GM18508 (cell line): Measurements from ENCODE around the gene MGAT5.
A peak's percentile ranks its signal among the peaks of the same experiment; 100 is the strongest.
"Not testable (repeated sequence)": the region's sequence is repeated elsewhere in the genome, so short reads cannot be mapped to it uniquely, and the experiment has no call there.

ENCODE experiments used
- ATAC-seq: cut with Tn5 transposase; IDR thresholded peaks from one replicate; pipeline ENCODE4 v1.9.1; 2021; ENCODE audit warnings: moderate number of reproducible peaks; ENCODE audit not compliant: insufficient read depth, unreplicated experiment

MGAT5 gene

DNA sequence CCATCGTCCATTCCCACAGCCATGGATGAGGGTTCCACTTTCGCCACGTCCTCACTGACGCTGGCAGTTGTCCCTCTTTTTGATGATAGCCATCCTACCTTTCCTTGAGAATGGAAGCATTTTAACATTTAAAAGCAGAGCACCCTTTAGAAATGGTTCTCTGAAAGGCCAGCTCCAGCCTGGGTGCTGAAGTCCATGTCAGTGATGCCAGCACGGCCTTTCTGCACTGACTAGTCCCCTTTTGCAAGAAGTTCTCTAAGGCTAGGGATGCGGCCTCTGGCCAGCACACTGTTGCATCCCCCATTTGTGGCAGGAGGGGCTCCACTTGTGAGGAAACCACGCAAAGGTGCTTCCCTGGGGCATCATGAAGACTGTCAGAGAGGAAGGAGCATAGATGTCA lies 203.5 kb downstream of the MGAT5 start:
- ATAC-seq: no peak

- ATAC-seq: no peak
These were observed 204.0 kb downstream of the MGAT5 start for GRCh38 chr2:134457765-134458472.

- ATAC-seq: no peak
These were observed 204.6 kb downstream of the MGAT5 start for GRCh38 chr2:134458473-134458853.

- no peak for ATAC-seq
These were observed 205.1 kb downstream of the MGAT5 start for GRCh38 chr2:134458950-134459349.

DNA sequence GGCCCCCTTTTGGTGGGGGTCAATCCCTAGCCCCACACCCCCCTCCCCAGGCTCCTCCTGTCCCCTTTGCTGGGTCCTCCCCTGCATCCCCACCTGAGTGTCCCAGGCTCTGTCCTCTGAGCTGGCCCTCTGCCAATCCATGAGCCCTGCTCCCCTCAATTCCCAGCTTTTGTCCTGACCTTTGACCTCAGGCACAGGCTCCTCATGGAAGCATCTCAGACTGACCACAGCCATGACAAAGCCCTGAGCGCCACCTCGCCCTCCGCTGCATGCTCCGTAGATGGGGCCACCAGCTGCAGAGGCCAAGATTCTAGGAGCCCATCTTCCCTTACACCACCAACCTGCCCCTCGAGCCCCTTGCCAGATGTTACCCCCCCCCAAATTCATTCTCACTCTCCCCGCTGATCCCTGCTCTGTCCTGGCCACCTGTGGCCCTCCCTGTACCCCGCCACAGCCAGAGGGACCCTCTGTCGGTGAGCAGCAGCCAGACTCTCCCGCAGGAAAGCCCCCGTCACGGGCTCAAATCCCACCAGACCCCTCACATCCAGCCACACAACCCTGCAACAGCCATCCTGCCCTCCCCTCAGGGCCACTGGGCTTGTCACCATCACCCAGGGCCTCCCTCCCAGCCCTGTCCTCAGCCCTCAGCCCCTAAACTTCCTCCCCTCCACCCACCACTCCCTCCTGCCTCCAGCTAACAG lies 206.0 kb downstream of the MGAT5 start:
- ATAC-seq: no peak

DNA sequence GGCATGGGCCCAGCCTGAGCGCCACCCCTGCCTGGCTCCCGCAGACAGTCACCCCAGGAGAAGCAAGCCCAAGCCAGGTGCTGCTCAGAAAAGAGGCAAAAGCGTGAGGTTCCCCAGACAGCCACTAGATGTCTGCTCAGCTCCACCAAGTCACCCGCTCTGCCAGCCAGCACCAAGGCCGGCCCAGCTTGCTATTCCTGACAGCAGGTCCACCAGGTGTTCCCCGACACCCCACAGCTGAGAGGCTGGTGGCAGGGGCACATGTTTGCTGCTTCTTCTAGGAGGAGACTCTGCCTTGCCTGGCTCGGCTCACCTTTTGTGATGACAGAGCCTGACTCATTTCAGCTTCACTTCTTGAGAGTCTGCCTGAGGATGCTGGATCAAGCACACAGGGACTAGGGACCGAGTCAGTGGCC lies 206.7 kb downstream of the MGAT5 start:
- ATAC-seq: peak; percentile 87

DNA sequence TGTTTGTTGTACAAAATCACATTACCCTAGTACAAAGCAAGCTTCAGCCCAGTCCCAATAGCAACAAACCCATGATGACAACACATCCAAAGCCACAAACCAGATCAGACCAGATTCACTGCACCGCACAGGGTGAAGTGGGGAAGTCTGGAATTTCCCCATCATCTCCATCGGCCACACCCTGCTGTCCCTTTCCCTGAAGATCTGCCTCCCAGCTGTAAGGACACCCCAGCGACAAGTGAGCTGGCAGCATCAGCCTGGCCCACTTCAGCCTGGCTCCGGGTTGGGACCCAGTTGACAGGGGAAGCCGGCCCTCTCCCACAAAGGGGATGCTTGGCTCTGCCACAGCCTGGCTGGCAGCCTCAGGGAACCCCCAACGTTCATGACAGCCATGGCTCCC lies 207.6 kb downstream of the MGAT5 start:
- ATAC-seq: no peak

- no peak for ATAC-seq
These were observed 208.4 kb downstream of the MGAT5 start for GRCh38 chr2:134462275-134462674.

GRCh38 chr2:134462791-134463698 lies 209.2 kb downstream of the MGAT5 start:
- ATAC-seq: no peak

GRCh38 chr2:134463699-134464022 lies 209.8 kb downstream of the MGAT5 start:
- ATAC-seq: no peak

DNA sequence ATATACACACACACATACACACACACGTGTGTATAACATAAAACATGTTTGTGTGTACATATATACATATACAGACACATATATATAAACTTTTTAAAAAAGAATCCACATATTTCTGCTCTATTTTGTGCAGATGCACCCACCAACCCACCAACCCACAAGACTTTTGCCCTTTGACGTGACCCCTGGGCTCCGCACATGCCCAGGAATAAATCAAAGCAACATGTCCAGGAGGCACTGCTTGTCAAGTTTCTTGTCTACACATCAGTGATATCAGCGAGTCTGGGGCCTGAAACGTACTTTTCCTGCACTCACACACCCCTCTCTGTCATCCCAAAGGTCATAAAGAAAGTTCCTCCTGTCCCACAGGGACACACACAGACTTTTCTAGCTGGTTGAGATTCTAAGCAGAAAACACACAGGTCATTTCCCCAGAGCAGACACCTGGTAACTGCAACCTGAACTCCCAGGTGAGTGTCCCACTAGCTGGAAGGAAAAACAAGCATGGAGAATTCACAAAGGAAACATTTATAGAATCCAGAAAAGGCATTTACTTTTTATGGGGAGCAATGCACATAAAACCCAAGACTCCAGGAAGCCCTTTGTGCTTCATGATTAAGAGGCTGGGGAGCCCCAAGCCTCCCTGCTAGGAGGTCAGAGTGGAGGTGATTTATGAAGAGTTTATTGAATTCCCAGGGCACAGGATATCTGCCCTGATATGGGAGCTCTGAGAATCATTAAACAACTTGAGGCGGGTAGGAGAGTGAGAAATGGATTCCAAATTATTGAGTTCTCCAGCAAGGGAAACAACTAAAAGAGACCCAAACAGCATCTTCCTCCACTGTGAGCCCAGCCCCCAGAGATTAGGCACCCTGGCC lies 211.6 kb downstream of the MGAT5 start:
- no peak for ATAC-seq

- no peak for ATAC-seq
These were observed 212.3 kb downstream of the MGAT5 start for GRCh38 chr2:134466141-134466540.

- ATAC-seq: no peak
These were observed 214.3 kb downstream of the MGAT5 start for GRCh38 chr2:134468164-134468563.

DNA sequence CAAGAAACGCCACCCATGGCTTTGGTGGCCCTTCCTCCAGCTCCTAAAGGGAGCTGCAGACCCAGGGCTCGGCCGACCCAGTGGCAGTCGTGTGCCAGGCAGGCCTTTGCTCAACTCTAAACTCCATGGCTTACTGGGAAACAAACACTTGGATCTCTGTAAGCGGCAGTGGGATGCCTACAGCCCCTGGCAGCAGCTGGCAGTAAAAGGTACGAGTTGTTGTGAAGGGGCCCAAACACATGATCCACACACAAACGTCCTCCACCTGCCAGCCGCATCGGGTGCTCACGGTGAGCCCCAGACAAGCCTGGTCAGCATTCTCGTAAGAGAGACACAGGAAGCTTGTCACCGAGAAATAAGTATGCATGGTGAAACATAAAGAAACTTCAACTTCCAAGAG lies 214.9 kb downstream of the MGAT5 start:
- ATAC-seq: no peak

DNA sequence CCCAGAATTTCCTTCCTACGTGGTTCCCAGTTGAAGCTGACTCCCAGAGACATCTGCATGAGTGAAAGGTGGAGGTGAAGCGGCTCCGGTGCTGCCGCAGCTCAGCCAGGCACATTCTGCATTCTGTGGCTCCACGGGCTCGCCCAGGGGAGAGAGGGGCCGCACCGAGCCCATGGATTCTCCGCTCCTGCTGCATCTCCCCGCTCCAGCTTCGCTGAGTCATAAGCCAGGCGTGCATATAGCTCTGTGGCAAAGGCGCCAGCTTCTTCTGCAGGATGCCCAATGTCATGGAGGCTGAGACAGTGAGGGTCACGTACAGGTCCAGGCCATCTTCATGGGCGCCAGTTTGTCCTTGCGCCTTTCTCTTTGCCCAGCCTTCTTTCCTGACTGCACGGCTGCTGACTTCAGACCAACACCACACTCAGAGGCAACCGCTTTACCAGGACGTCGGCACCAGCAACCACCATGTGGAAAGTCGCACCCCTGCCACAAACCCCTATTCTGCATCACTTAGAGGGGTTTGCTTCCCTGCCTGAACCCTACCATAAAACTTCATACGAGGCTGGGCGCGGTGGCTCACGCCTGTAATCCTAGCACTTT lies 215.7 kb downstream of the MGAT5 start:
- ATAC-seq: no peak

GRCh38 chr2:134470561-134471168 lies 216.8 kb downstream of the MGAT5 start:
- no peak for ATAC-seq

DNA sequence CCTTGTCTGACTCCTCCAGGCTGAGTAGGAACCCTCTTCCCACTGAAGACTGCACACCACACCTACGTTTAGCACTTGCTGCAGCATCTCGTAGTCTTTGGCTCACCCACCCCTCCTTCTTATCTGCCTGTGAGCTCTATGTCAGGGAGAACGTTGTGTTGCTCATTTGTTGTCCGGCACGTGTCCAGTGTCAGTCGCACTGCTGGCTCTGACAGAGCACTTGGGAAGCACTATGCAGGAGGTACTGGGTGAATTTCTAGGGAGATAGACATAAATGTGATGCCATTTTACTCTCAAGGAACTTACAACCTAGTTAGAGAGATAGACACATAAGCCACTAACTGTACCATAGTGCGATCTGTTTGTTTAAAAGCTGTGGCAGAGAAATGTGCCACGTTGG lies 223.1 kb downstream of the MGAT5 start:
- not testable (repeated sequence) for ATAC-seq

- ATAC-seq: no peak
These were observed 225.9 kb downstream of the MGAT5 start for GRCh38 chr2:134479696-134480330.

DNA sequence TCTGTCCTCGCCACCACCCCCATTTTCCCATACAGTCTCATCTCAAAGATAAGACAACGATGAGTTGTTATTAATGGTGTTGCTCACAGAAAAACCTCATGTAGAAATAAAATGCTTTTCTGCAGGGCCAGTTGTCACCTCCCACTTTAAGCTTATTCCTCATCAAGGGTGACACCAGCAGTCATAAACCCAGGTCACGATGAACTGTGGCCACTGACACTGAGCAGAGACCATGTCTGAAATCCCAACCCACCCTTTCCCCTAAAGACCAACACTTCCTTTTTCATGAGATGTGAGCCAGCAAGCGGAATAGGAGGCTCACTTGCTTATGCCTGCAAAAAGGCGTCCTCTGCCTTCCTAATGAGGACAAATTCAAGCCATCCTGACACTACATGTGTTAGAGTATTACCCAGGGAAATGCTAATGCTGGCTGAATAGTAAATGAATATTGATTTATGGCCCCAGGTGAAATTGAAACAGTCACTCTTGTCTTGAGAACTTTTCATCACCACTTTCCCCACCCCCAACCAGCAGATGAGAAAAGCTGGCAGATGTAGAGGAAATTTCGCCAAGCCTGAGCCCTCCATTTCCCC lies 228.4 kb downstream of the MGAT5 start:
- no peak for ATAC-seq
